ENCODE data around the gene TIMP3.

GRCh38 chr22:32810555-32811133 lies 9.1 kb downstream of the TIMP3 start:
- TF ChIP-seq GATA3 (IDR thresholded peaks at IDR 0.05; ENCODE audit: low read depth, low read length) = no peak
- TF ChIP-seq GATA2 (IDR thresholded peaks at IDR 0.05; ENCODE audit: low read depth, low read length) = no peak

All from SH-SY5Y (cell line).